ENCODE data around the gene ZNF148. TPM values are rescaled to one million over a fixed set of nuclear protein-coding genes. Genes with fewer than 3 reads are reported as not detected.

Gene ZNF148
- total and polyA plus RNA-seq, 8 donors = 3.1 to 109 (median 10.6) TPM

GRCh38 chr3:125191730-125192129, 183.4 kb downstream of the ZNF148 start:
- TF ChIP-seq EP300 (IDR thresholded peaks at IDR 0.05) (no peak), POLR2AphosphoS5 (IDR thresholded peaks at IDR 0.05) (no peak), POLR2A (IDR thresholded peaks at IDR 0.05) (no peak)
- TF ChIP-seq, protein P1, sequence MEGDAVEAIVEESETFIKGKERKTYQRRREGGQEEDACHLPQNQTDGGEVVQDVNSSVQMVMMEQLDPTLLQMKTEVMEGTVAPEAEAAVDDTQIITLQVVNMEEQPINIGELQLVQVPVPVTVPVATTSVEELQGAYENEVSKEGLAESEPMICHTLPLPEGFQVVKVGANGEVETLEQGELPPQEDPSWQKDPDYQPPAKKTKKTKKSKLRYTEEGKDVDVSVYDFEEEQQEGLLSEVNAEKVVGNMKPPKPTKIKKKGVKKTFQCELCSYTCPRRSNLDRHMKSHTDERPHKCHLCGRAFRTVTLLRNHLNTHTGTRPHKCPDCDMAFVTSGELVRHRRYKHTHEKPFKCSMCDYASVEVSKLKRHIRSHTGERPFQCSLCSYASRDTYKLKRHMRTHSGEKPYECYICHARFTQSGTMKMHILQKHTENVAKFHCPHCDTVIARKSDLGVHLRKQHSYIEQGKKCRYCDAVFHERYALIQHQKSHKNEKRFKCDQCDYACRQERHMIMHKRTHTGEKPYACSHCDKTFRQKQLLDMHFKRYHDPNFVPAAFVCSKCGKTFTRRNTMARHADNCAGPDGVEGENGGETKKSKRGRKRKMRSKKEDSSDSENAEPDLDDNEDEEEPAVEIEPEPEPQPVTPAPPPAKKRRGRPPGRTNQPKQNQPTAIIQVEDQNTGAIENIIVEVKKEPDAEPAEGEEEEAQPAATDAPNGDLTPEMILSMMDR (IDR thresholded peaks at IDR 0.05) = no peak
- Histone ChIP-seq H3K36me3 (peaks cover 0 to 22% (median 16%) of the 10 kb centered on the region in 4 donors), H3K27ac (no peak overlapping the region), H3K9me3 (no peaks in the 10 kb centered on the region), H3K4me3 (no peak overlapping the region), H3K4me1 (peaks cover 0 to 2% (median under 1%) of the 10 kb centered on the region in 4 donors), H3K27me3 (no peaks in the 10 kb centered on the region)
- DNase-seq = no peak
- intact Hi-C loops (cut with DNase I; ENCODE audit: low total_unique reads) = no loop called here
- WGBS, 5 donors = 70 to 83% (median 82%) methylated on average over 7 of the region's 7 CpGs

DNA sequence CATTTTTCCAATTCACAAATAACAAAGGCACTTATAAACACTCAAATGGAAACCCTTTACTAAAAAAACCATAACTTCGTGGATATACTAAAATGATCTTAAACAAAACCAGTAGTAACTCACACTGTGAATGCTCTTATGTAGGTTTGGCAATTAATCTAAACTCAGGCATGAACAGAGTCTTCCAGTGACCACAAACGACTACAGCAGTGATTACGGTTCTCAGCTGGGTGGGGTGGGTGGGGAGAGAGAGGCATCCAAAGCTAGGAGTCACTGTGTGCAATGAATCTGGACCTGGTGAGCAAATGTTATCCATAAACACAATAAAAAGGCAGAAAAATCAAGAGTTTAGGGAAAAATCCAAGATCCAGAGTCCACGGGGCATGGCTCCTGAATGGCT, 183.9 kb downstream of the ZNF148 start:
- Histone ChIP-seq H3K36me3 (peaks cover 0 to 22% (median 16%) of the 10 kb centered on the region in 4 donors), H3K4me1 (peaks cover 0 to 6% (median 3%) of the 10 kb centered on the region in 4 donors), H3K27ac (no peak overlapping the region), H3K27me3 (no peaks in the 10 kb centered on the region), H3K9me3 (no peaks in the 10 kb centered on the region), H3K4me3 (no peak overlapping the region)
- 71 to 74% (median 73%) methylated on average over 4 of the region's 4 CpGs for WGBS, 5 donors
- DNase-seq = no peak
- no peak for TF ChIP-seq POLR2AphosphoS5 (IDR thresholded peaks at IDR 0.05)
- TF ChIP-seq POLR2A (IDR thresholded peaks at IDR 0.05) = no peak
- no peak for TF ChIP-seq EP300 (IDR thresholded peaks at IDR 0.05)
- TF ChIP-seq, protein P1 (IDR thresholded peaks at IDR 0.05) = no peak
- intact Hi-C loops (cut with DNase I; ENCODE audit: low total_unique reads) = no loop called here

- no peak overlapping the region for H3K27ac ChIP-seq
- peaks cover 0 to 11% (median 3%) of the 10 kb centered on the region in 4 donors for H3K4me1 ChIP-seq
- H3K9me3 ChIP-seq = no peaks in the 10 kb centered on the region
- intact Hi-C loops (cut with DNase I; ENCODE audit: low total_unique reads) = no loop called here
- DNase-seq = no peak
- WGBS, 5 donors = 62 to 94% (median 84%) methylated on average over 3 of the region's 3 CpGs
- TF ChIP-seq POLR2A (IDR thresholded peaks at IDR 0.05) (no peak), EP300 (IDR thresholded peaks at IDR 0.05) (no peak), POLR2AphosphoS5 (IDR thresholded peaks at IDR 0.05) (no peak)
- TF ChIP-seq, protein P1 (IDR thresholded peaks at IDR 0.05) = no peak
- no peaks in the 10 kb centered on the region for H3K27me3 ChIP-seq
- H3K4me3 ChIP-seq = no peak overlapping the region
- peaks cover 0 to 22% (median 16%) of the 10 kb centered on the region in 4 donors for H3K36me3 ChIP-seq
These were observed 184.3 kb downstream of the ZNF148 start for GRCh38 chr3:125190786-125191185.

DNA sequence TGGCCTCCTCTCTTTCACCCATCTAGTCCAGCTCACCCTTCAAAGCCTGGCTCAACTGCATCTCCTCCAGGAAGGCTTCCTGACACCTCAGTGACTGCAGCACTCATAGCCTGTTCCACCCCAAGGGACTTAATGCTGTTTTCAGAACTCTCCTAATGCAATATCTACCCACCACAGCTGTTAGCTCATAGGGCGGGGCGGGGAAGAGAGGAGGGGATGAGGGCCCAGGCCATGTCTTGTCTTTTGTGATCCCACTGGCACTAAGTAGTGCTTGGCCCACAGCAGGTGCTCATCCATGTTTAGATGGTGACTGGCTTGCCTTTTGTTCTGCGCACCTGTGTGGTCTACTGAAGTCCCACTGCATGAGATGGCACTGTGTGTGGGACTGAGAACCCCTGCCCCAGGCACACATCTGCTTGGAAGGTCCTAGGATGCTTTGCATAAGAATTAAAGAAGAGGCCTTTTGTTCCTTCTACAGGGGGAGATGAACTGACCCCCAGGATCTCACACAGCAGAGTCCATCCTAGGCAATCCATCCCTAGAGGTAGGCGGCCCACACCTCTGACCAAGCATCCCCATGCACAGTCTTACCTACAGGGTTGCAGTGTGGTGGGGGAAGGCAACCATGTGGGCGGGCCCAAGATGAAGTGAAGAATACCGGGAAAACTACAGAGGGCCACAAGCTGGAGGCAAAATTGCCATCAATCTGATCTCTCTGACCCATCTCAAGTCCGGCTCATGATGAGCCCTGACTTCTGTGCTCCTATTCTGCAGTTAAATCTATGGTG, 185.6 kb downstream of the ZNF148 start:
- no peak overlapping the region for H3K4me3 ChIP-seq
- peaks cover 0 to 14% (median 3%) of the 10 kb centered on the region in 4 donors for H3K4me1 ChIP-seq
- H3K27me3 ChIP-seq = no peaks in the 10 kb centered on the region
- WGBS, 5 donors = 96 to 99% (median 98%) methylated on average over 7 of the region's 7 CpGs
- no peak for TF ChIP-seq EP300 (IDR thresholded peaks at IDR 0.05)
- TF ChIP-seq POLR2A (IDR thresholded peaks at IDR 0.05) = no peak
- TF ChIP-seq, protein P1 (IDR thresholded peaks at IDR 0.05) = no peak
- DNase-seq = no peak
- peaks cover 0 to 22% (median 16%) of the 10 kb centered on the region in 4 donors for H3K36me3 ChIP-seq
- intact Hi-C loops (cut with DNase I; ENCODE audit: low total_unique reads) = no loop called here
- no peak overlapping the region for H3K27ac ChIP-seq
- no peaks in the 10 kb centered on the region for H3K9me3 ChIP-seq

All from stomach (tissue), 9 donors.